HG03558 (cell line): ENCODE measurements around the gene PRDM16.

Experiments
- ATAC-seq: cut with Tn5 transposase; IDR thresholded peaks from one replicate; pipeline ENCODE4 v1.9.1; 2021; ENCODE audit warnings: moderate number of reproducible peaks; ENCODE audit not compliant: unreplicated experiment; ENCODE audit errors: extremely low read depth

PRDM16 gene

DNA sequence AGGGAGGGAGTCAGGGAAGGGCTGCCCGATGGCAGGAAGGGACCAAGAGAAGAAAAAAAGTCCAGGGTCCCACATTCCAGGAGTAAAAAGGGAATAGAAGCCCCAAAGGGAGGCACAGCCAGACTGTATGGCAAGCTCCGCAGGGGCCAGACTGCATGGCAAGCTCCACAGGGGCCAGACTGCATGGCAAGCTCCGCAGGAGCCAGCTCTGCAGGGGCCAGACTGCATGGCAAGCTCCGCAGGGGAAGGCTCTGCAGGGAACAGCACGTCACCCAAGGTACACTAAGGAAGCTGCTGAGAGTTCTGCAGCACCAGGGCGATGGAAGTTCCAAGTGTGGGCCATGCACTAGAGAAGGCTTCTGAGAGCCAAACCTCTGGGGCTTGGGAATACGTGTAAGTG lies 228.8 kb downstream of the PRDM16 start:
- ATAC-seq: no peak

DNA sequence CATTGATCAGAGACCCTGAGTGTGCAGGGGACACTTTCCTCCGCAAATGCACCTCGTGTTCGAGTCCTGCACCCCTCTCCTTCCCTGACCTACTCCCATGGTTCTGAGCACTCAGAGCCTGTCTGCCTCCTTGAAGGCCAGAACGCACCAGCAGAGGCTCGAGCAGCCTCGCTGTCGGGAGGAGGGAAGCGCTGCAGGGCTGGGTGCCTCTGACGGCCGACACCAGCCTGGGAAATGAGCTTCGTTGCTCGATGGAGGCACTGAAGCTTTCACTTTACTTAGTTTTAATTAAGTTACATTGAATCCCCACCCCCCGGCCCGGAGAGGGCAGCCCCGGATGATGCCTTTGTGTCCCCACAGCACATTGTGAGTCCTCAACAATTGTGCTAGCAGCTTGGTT lies 229.2 kb downstream of the PRDM16 start:
- no peak for ATAC-seq

DNA sequence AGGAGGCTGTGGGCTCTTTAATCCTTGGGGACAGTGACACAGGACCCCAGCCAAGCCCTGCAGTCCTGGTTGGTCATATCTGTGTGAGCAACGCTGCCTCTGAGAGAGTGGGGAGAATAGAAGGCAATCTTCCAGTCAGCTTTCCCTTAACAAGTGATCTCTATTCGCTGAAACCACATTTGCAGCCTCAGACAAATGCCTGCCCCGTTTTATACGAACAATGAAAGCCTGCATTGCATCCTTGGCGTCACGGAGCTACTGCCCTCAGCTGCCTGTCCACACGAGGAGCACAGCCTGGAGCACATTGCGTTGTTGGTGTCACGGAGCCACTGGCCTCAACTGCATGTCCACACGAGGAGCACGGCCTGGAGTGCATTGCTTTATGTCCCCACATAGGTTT lies 235.2 kb downstream of the PRDM16 start:
- no peak for ATAC-seq

GRCh38 chr1:3304692-3305091 lies 235.7 kb downstream of the PRDM16 start:
- no peak for ATAC-seq

- no peak for ATAC-seq
Observed at GRCh38 chr1:3305156-3305555, 236.2 kb downstream of the PRDM16 start.

GRCh38 chr1:3306583-3307291 lies 237.7 kb downstream of the PRDM16 start:
- ATAC-seq: no peak

GRCh38 chr1:3307359-3307758 lies 238.4 kb downstream of the PRDM16 start:
- no peak for ATAC-seq

DNA sequence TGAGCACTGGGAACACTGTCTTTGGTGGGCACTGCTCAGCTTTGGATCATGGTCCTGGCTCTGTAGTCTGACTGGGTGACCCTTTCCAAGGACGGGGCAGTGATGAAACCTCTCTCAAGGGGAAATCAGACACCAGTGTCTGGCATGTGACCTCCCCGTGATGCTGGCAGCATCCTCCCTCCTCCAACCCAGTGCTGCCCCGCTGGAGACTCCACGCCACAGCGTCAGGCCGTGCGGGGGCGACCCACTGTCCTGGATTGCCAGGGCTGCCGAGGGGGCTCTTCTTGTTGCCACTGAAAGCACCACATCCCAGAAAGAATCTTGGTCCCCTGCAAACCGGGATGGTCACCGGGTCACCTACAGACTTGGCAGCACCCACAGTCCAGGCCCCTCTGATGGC lies 239.1 kb downstream of the PRDM16 start:
- no peak for ATAC-seq

DNA sequence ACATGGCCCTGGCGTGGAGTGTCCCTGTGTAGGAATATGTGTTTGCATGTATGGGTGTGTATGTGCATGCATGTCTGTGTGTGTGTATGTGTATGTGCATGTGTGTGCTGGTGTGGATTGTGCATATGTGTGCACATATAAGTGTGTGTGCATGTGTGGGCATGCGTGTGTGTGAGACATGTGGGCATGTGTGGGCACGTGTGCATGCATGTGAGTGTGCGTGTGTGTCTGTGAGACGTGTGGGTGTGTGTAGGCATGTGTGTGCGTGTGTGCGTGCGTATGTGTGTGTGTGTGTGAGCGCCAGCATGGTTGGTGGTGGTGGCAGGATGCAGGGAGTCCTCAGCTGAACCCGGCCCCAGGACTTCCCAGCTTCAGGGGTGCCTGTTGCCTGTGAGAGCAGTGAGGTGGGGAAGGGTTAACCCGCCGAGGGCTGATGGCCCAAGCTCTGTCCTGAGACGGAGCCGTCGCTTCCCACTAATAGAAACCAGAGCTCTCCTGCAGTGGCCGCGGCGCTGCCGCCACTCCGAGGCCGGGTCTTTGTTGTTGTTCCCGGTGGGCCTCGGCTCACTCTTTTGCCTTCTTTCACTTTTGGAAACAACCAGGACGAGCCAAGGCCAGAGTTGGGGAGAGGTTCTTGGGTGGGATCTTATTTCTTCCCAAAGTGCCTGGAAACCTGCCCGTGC lies 241.9 kb downstream of the PRDM16 start:
- no peak for ATAC-seq

- no peak for ATAC-seq
Observed at GRCh38 chr1:3311711-3312110, 242.7 kb downstream of the PRDM16 start.

- no peak for ATAC-seq
Observed at GRCh38 chr1:3312310-3312897, 243.4 kb downstream of the PRDM16 start.

DNA sequence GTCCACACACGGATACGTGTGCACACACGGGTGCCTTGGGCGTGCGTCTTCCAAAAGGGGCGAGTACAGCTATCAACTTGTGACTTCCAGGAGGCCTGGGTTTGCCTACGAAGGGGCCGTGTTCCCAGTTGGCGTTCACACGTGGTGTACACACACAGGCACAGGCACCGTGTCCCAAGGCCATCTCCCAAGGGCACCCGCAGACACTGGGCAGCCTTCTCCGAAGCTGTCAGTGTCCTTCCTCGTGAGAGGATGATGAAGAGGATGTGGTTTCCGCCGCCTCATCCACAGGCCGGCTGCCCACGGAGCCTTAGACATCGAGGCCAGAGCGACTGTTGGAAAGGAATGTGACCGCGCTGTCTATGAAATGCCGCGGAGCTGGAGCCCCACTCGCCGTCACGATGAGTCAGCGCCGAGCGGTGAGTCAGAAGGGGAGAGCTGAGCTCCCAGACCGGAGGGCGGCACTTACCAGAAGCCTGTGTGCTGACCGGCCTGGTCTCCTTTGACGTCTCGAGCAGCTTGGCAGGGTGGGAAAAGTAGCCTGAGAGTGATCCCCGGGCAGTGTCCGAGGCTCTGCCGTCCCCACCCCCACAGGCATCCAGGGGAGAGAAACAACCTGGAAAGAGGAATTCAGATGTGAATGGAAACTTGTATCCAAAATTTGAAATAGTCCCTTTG lies 244.0 kb downstream of the PRDM16 start:
- no peak for ATAC-seq

GRCh38 chr1:3313576-3313950 lies 244.6 kb downstream of the PRDM16 start:
- ATAC-seq: no peak

DNA sequence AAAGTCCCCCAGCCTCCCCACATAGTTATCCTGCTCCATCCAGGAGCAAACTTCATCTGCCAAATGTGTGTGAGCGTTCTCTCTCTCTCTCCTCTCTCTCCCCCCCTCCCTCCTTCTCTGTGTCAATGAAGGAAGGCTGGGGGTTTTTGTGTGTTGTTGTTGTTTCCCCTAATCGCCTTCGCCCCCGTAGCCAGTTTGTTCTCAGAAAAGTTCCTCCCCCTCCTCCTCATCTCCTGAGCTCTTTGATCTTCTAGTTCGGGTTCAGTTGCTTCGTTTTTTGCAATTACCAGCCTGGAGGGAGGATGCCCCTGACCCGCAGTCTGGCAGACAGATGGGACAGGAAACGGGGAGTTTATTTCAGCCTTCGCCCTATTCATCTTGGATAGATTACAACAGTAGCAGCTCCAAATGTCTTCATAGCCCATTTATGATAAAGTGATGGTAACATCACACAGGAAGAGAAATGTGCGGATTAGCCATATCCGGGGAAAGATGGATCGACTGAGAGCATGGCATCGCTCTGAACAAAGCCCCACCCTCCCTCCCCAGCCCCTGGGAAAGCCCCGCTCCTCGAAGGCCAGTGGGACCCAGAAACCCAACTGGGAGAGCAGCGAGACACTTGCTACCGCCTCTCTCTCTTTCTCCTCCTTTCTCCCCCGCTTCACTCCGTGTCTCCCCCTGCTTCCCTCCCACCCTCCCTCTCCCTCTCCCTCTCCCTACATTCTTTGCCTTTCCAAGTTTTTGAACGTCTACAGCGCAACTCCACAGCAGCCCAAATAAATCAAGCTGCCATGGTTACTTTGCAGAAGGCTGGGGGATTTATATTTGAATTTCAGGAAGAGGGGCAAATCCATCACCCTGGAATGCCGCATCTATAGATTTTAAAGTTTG lies 245.7 kb downstream of the PRDM16 start:
- ATAC-seq: no peak

DNA sequence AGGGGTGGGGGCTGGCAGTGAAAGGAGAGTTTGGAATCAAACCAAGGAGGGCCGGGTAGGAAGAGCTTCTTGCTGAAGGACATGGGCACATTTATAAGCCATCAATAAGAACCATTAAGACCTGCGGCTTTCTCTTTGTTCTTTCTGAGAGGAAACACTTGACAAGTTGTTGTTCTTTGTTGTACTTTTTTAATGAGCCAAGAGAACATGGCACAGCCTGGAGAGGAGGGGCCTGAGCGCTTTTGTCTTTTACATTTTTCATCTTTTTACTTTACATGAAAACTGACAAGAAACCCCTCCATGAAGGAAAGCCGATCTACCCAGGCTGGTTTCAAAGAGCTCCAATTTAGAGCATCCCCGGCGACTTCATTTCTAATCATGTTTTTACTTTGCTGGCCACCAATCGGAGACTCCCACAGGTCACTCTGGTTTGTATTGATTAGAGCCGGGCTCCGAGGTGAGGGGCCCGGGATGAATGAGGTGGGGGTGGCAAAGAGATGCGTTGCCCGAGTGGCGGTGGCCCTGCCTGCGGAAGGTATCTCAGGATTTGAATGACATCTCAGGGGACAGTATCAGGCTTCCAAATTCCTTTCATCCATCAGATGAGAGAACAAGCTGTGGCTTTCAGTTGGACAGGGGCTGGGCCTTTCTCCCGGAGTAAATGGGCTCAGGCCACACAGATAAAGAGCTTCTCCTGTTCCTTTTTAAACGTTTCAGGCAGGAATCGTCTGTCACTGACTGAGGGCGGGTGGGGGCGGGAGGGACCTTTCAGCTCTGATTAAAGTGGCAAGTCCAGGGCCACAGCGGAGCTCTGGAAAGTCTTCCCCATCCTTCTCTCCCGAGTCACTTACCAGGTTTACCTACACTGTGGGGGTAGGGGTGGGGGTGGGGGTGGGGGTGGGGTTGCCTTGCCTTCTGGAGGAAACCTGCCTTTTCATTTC lies 246.7 kb downstream of the PRDM16 start:
- no peak for ATAC-seq

- no peak for ATAC-seq
Observed at GRCh38 chr1:3316340-3316943, 247.4 kb downstream of the PRDM16 start.

GRCh38 chr1:3317456-3317855 lies 248.5 kb downstream of the PRDM16 start:
- no peak for ATAC-seq

- ATAC-seq: no peak
Observed at GRCh38 chr1:3318329-3318728, 249.3 kb downstream of the PRDM16 start.

DNA sequence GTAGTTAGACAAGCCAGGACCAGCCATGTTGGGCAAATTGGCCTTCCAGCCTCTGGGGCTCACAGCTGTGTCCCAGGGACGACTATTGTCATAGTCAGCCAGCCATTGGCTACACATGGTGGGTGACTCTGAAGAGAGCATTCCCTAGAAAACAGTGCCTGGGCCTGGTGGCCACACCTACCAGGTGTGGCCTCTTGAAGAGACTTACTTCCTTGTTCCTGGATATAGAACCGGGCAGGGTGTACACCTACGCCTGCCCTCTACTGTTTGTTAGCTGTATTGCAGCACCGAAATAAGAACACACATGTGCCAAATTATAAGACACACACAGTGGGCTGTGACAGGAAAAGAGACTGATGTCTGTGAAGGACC lies 250.9 kb downstream of the PRDM16 start:
- no peak for ATAC-seq
